ENCODE measurements around the gene SLC7A1. TPM values are rescaled to one million over a fixed set of nuclear protein-coding genes. Genes with fewer than 3 reads are reported as not detected.

The SLC7A1 gene
- total RNA-seq, 1 experiment from 2014 or later, result 45.4 TPM

GRCh38 chr13:29508130-29508875 lies 87.2 kb downstream of the SLC7A1 start:
- Histone ChIP-seq H3K9ac (ENCODE audit: low read length) (no peak overlapping the region), H3K4me1 (ENCODE audit: low read length) (peaks cover 18% of the 10 kb centered on the region), H3K36me3 (ENCODE audit: insufficient read depth, low read length) (no peaks in the 10 kb centered on the region), H3K27ac (ENCODE audit: low read length) (no peak overlapping the region), H3K4me2 (ENCODE audit: low read depth, low read length, poor library complexity, severe bottlenecking) (no peak overlapping the region), H3K9me2 (replicated peaks; ENCODE audit: insufficient read depth, low read length) (no peaks in the 10 kb centered on the region), H3K79me2 (ENCODE audit: low read length) (no peaks in the 10 kb centered on the region), H3K27me3 (ENCODE audit: low read length) (no peaks in the 10 kb centered on the region), H2AFZ (ENCODE audit: low read length) (no peak overlapping the region), H3K9me3 (ENCODE audit: low read length) (no peaks in the 10 kb centered on the region), H4K20me1 (ENCODE audit: insufficient read depth, low read depth, low read length) (peaks cover 7% of the 10 kb centered on the region; the same call in 1 of the 2 replicates), H3K4me3 (ENCODE audit: low read length) (no peak overlapping the region)
- DNase-seq, result peak; percentile 91

GRCh38 chr13:29507356-29507755 lies 88.1 kb downstream of the SLC7A1 start:
- Histone ChIP-seq H3K4me2 (ENCODE audit: low read depth, low read length, poor library complexity, severe bottlenecking) (no peak overlapping the region), H3K27ac (ENCODE audit: low read length) (no peak overlapping the region), H3K9ac (ENCODE audit: low read length) (no peak overlapping the region), H3K4me3 (ENCODE audit: low read length) (no peak overlapping the region), H3K27me3 (ENCODE audit: low read length) (no peaks in the 10 kb centered on the region), H2AFZ (ENCODE audit: low read length) (no peak overlapping the region), H3K79me2 (ENCODE audit: low read length) (no peaks in the 10 kb centered on the region), H3K9me2 (replicated peaks; ENCODE audit: insufficient read depth, low read length) (no peaks in the 10 kb centered on the region), H3K36me3 (ENCODE audit: insufficient read depth, low read length) (no peaks in the 10 kb centered on the region), H3K4me1 (ENCODE audit: low read length) (peaks cover 18% of the 10 kb centered on the region), H3K9me3 (ENCODE audit: low read length) (no peaks in the 10 kb centered on the region), H4K20me1 (ENCODE audit: insufficient read depth, low read depth, low read length) (peaks cover 7% of the 10 kb centered on the region; the same call in 1 of the 2 replicates)
- DNase-seq, result no peak

- Histone ChIP-seq H2AFZ (ENCODE audit: low read length) (no peak overlapping the region), H4K20me1 (ENCODE audit: insufficient read depth, low read depth, low read length) (peaks cover 7% of the 10 kb centered on the region; the same call in 1 of the 2 replicates), H3K27me3 (ENCODE audit: low read length) (no peaks in the 10 kb centered on the region), H3K36me3 (ENCODE audit: insufficient read depth, low read length) (no peaks in the 10 kb centered on the region), H3K79me2 (ENCODE audit: low read length) (no peaks in the 10 kb centered on the region), H3K27ac (ENCODE audit: low read length) (no peak overlapping the region), H3K9ac (ENCODE audit: low read length) (no peak overlapping the region), H3K9me2 (replicated peaks; ENCODE audit: insufficient read depth, low read length) (no peaks in the 10 kb centered on the region), H3K4me3 (ENCODE audit: low read length) (no peak overlapping the region), H3K4me1 (ENCODE audit: low read length) (peaks cover 32% of the 10 kb centered on the region), H3K9me3 (ENCODE audit: low read length) (no peaks in the 10 kb centered on the region), H3K4me2 (ENCODE audit: low read depth, low read length, poor library complexity, severe bottlenecking) (no peak overlapping the region)
- DNase-seq, result no peak
Measured at GRCh38 chr13:29505950-29506349, 89.5 kb downstream of the SLC7A1 start.

GRCh38 chr13:29505511-29505910 lies 90.0 kb downstream of the SLC7A1 start:
- Histone ChIP-seq H3K9ac (ENCODE audit: low read length) (no peak overlapping the region), H3K4me3 (ENCODE audit: low read length) (no peak overlapping the region), H4K20me1 (ENCODE audit: insufficient read depth, low read depth, low read length) (peaks cover 7% of the 10 kb centered on the region; the same call in 1 of the 2 replicates), H3K9me3 (ENCODE audit: low read length) (no peaks in the 10 kb centered on the region), H2AFZ (ENCODE audit: low read length) (no peak overlapping the region), H3K9me2 (replicated peaks; ENCODE audit: insufficient read depth, low read length) (no peaks in the 10 kb centered on the region), H3K27ac (ENCODE audit: low read length) (no peak overlapping the region), H3K27me3 (ENCODE audit: low read length) (no peaks in the 10 kb centered on the region), H3K79me2 (ENCODE audit: low read length) (no peaks in the 10 kb centered on the region), H3K4me2 (ENCODE audit: low read depth, low read length, poor library complexity, severe bottlenecking) (no peak overlapping the region), H3K4me1 (ENCODE audit: low read length) (peaks cover 36% of the 10 kb centered on the region), H3K36me3 (ENCODE audit: insufficient read depth, low read length) (no peaks in the 10 kb centered on the region)
- no peak for DNase-seq

- Histone ChIP-seq H3K9ac (ENCODE audit: low read length) (no peak overlapping the region), H3K36me3 (ENCODE audit: insufficient read depth, low read length) (no peaks in the 10 kb centered on the region), H3K79me2 (ENCODE audit: low read length) (no peaks in the 10 kb centered on the region), H3K4me1 (ENCODE audit: low read length) (peaks cover 45% of the 10 kb centered on the region), H4K20me1 (ENCODE audit: insufficient read depth, low read depth, low read length) (peaks cover 7% of the 10 kb centered on the region; the same call in 1 of the 2 replicates), H3K4me2 (ENCODE audit: low read depth, low read length, poor library complexity, severe bottlenecking) (no peak overlapping the region), H3K9me2 (replicated peaks; ENCODE audit: insufficient read depth, low read length) (no peaks in the 10 kb centered on the region), H3K4me3 (ENCODE audit: low read length) (no peak overlapping the region), H3K27ac (ENCODE audit: low read length) (no peak overlapping the region), H3K27me3 (ENCODE audit: low read length) (no peaks in the 10 kb centered on the region), H3K9me3 (ENCODE audit: low read length) (no peaks in the 10 kb centered on the region), H2AFZ (ENCODE audit: low read length) (no peak overlapping the region)
- no peak for DNase-seq
Measured at GRCh38 chr13:29504691-29505090, 90.8 kb downstream of the SLC7A1 start.

- no peaks in the 10 kb centered on the region for H3K27me3 ChIP-seq (ENCODE audit: low read length)
- H3K4me1 ChIP-seq (ENCODE audit: low read length), result peaks cover 47% of the 10 kb centered on the region
- H3K4me3 ChIP-seq (ENCODE audit: low read length), result no peak overlapping the region
- no peak overlapping the region for H2AFZ ChIP-seq (ENCODE audit: low read length)
- no peaks in the 10 kb centered on the region for H4K20me1 ChIP-seq (ENCODE audit: insufficient read depth, low read depth, low read length)
- H3K9me2 ChIP-seq (replicated peaks; ENCODE audit: insufficient read depth, low read length), result no peaks in the 10 kb centered on the region
- no peak overlapping the region for H3K27ac ChIP-seq (ENCODE audit: low read length)
- no peaks in the 10 kb centered on the region for H3K36me3 ChIP-seq (ENCODE audit: insufficient read depth, low read length)
- H3K79me2 ChIP-seq (ENCODE audit: low read length), result no peaks in the 10 kb centered on the region
- no peak overlapping the region for H3K9ac ChIP-seq (ENCODE audit: low read length)
- DNase-seq, result no peak
- no peaks in the 10 kb centered on the region for H3K9me3 ChIP-seq (ENCODE audit: low read length)
- H3K4me2 ChIP-seq (ENCODE audit: low read depth, low read length, poor library complexity, severe bottlenecking), result no peak overlapping the region
Measured at GRCh38 chr13:29503041-29503837, 92.2 kb downstream of the SLC7A1 start.

- no peak overlapping the region for H3K4me2 ChIP-seq (ENCODE audit: low read depth, low read length, poor library complexity, severe bottlenecking)
- H2AFZ ChIP-seq (ENCODE audit: low read length), result no peak overlapping the region
- no peaks in the 10 kb centered on the region for H3K27me3 ChIP-seq (ENCODE audit: low read length)
- H3K4me3 ChIP-seq (ENCODE audit: low read length), result no peak overlapping the region
- no peaks in the 10 kb centered on the region for H3K9me2 ChIP-seq (replicated peaks; ENCODE audit: insufficient read depth, low read length)
- peaks cover 45% of the 10 kb centered on the region for H3K4me1 ChIP-seq (ENCODE audit: low read length)
- no peak overlapping the region for H3K27ac ChIP-seq (ENCODE audit: low read length)
- H3K36me3 ChIP-seq (ENCODE audit: insufficient read depth, low read length), result no peaks in the 10 kb centered on the region
- H3K79me2 ChIP-seq (ENCODE audit: low read length), result no peaks in the 10 kb centered on the region
- no peaks in the 10 kb centered on the region for H4K20me1 ChIP-seq (ENCODE audit: insufficient read depth, low read depth, low read length)
- no peak overlapping the region for H3K9ac ChIP-seq (ENCODE audit: low read length)
- no peak for DNase-seq
- no peaks in the 10 kb centered on the region for H3K9me3 ChIP-seq (ENCODE audit: low read length)
Measured at GRCh38 chr13:29502391-29503008, 93.0 kb downstream of the SLC7A1 start.

DNA sequence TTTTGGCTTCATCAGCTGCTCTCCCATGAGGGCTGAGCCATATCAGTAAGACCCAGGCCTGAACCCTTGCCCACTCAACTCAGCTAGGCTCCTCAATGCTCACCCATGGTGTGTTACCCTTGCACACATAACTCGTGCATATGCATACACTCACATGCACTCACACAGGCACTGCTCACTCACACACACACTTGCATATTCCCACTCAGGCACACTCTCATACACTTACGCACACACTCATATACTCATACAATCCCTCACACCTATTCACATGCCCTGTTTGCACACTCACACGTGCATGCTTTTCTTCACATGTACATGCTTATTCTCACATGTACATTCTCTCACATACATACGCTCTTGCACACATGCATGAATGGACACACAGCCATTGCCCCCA lies 93.8 kb downstream of the SLC7A1 start:
- H3K4me2 ChIP-seq (ENCODE audit: low read depth, low read length, poor library complexity, severe bottlenecking), result peak overlapping the region; percentile 59
- no peaks in the 10 kb centered on the region for H3K36me3 ChIP-seq (ENCODE audit: insufficient read depth, low read length)
- no peak overlapping the region for H2AFZ ChIP-seq (ENCODE audit: low read length)
- no peak for DNase-seq
- H3K4me3 ChIP-seq (ENCODE audit: low read length), result no peak overlapping the region
- H3K9ac ChIP-seq (ENCODE audit: low read length), result no peak overlapping the region
- no peak overlapping the region for H3K27ac ChIP-seq (ENCODE audit: low read length)
- no peaks in the 10 kb centered on the region for H3K27me3 ChIP-seq (ENCODE audit: low read length)
- no peaks in the 10 kb centered on the region for H3K9me2 ChIP-seq (replicated peaks; ENCODE audit: insufficient read depth, low read length)
- no peaks in the 10 kb centered on the region for H4K20me1 ChIP-seq (ENCODE audit: insufficient read depth, low read depth, low read length)
- no peaks in the 10 kb centered on the region for H3K9me3 ChIP-seq (ENCODE audit: low read length)
- peaks cover 54% of the 10 kb centered on the region for H3K4me1 ChIP-seq (ENCODE audit: low read length)
- H3K79me2 ChIP-seq (ENCODE audit: low read length), result no peaks in the 10 kb centered on the region

Data from Karpas-422 (cell line).